Measurements from ENCODE around the gene LONP2.
"Not testable (repeated sequence)": the region's sequence is repeated elsewhere in the genome, so short reads cannot be mapped to it uniquely, and the experiment has no call there.

Gene LONP2

DNA sequence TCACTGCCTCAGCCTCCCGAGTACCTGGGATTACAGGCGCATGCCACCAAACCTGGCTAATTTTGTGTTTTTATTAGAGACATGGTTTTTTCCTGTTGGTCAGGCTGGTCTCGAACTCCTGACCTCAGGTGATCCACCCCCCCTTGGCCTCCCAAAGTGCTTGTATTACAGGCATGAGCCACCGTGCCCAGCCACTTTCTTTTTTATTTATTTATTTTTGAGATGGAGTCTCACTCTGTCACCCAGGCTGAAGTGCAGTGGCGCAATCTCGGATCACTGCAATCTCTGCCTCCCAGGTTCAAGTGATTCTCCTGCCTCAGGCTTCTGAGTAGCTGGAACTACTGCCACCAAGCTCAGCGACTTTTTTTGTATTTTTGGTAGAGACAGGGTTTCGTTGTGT is 158.4 kb downstream of the LONP2 start:
- not testable (repeated sequence) for DNase-seq

DNA sequence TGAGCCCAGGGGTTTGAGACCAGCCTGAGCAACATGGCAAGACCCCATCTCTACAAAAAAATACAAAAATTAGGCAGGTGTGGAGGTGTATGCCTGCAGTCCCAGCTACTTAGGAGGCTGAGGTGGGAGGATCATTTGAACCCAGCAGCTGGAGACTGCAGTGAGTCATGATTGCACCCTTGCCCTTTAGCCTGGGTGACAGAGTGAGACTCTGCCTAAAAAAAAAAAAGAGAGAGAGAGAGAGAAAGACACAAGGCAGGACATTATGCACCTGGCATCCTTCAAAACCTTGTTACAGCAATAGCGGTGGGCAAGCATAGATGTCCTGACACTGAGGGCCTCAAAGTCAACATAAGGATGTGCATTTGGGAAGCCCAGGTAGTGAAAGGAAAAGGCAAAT is 161.1 kb downstream of the LONP2 start:
- no peak for DNase-seq

DNA sequence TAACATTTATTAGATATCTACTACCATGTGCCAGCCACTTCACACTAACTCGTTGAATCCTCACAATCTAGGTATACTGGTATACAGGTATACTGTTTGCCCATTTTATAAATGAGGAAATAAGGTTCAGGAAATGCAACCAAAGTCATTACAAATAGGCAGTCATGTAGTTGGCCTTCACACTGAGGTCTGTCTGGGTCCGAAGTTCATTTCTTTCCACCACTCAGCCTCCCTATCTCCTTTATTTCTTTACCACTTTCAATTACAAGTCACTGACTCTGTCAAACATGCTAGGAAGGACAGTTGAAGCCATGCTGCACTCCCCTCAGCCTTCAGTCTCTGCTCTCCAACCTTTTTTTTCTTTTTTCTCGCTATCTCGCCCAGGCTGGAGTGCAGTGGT is 161.8 kb downstream of the LONP2 start:
- DNase-seq = no peak
